A673 (cell line): ENCODE measurements around the gene UPF3B.

ENCODE experiments used
- EZH2 ChIP-seq: fragments of 200-600 bp; sonication (generic); IDR thresholded peaks from 2 replicates; pipeline ENCODE4 v1.6.1; 2017; ENCODE audit warnings: borderline replicate concordance, low read depth, mild to moderate bottlenecking, mixed read lengths, antibody characterized with exemption, low read length; ENCODE audit not compliant: poor library complexity, severe bottlenecking
- TF ChIP-seq, protein P1 (sequence below): fragments of 300-800, 200-600 bp; sonication (generic); conservative IDR thresholded peaks from 2 replicates; pipeline ENCODE4 v1.5.1; 2017; ENCODE audit warnings: low read depth, mild to moderate bottlenecking, antibody characterized with exemption, low read length, moderate library complexity, mixed read lengths

DNA sequence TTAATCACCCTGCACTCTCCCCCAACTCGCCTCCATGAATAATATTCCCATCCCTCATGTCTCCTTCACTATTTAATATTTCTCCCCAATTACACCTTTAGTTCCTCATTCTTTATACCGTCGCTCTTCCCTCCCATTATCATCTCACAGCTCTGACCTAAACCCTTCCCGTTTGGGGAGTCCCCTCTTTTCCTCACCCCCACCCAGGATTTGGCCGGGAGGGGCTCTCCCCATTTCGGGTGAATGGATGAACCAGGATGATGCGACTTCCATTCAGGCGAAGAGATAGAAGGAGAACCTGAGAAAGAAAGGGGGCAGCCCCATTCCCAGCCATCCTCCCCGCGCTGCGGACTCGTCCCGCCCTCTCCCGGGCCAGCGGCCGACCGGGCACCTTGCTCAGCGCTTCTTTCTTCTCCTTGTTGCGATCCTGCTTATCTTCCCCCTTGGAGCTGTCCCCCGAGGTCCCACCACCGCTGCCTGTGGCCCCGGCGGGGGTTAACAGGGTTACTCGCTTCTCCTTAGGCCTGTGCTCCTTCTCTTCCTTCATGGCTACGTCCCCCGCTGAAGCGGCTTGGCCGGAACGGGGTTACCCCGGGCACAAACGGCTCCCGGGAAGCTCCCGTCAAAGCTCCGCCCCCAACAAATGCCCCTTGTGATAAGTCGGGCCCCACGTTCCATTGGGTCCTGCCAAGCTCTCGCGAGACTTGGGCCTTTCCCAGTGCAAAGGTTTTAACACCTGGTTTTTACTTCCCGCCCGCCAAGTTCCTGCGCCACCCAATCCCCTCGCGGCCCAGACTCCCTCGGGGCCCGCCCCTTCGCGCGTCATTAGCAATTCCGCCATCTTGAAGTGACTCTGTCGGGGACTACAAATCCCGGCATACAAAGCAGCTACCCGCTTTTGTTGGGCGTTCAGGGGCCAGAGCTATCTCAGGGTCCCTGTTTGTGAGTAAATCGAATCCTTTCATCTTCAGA, at the start of gene UPF3B:
- TF ChIP-seq, protein P1, sequence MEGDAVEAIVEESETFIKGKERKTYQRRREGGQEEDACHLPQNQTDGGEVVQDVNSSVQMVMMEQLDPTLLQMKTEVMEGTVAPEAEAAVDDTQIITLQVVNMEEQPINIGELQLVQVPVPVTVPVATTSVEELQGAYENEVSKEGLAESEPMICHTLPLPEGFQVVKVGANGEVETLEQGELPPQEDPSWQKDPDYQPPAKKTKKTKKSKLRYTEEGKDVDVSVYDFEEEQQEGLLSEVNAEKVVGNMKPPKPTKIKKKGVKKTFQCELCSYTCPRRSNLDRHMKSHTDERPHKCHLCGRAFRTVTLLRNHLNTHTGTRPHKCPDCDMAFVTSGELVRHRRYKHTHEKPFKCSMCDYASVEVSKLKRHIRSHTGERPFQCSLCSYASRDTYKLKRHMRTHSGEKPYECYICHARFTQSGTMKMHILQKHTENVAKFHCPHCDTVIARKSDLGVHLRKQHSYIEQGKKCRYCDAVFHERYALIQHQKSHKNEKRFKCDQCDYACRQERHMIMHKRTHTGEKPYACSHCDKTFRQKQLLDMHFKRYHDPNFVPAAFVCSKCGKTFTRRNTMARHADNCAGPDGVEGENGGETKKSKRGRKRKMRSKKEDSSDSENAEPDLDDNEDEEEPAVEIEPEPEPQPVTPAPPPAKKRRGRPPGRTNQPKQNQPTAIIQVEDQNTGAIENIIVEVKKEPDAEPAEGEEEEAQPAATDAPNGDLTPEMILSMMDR: no peak
- TF ChIP-seq EZH2: no peak
